Left lung (tissue), 10 donors: ENCODE data around the gene TLK2. TPM values are rescaled to one million over a fixed set of nuclear protein-coding genes. Genes with fewer than 3 reads are reported as not detected.

Experiments
- ATAC-seq: fragments of 200-7000 bp; cut with Tn5 transposase; one replicate; pipeline ENCODE4 v1.9.1; 2020; ENCODE audit warnings: moderate library complexity
- DNase-seq, 4 donors: peaks; one replicate each; pipeline ENCODE4 v3.0.0-alpha.2; 2013 to 2020
- H3K27ac ChIP-seq, 2 donors: fragments of 200-600 bp; sonication (generic) in 1 of 2; one replicate each; pipeline versions ENCODE4 v1.5.0 to v1.8.0; 2020 to 2021
- H3K27me3 ChIP-seq, 2 donors: fragments of 200-600 bp; sonication (generic) in 1 of 2; one replicate each; pipeline versions ENCODE4 v1.5.0 to v1.8.0; 2020 to 2021
- H3K36me3 ChIP-seq, 2 donors: fragments of 200-600 bp; sonication (generic) in 1 of 2; one replicate each; pipeline versions ENCODE4 v1.5.0 to v1.8.0; 2020 to 2021
- H3K4me1 ChIP-seq, 2 donors: fragments of 200-600 bp; one replicate each; pipeline ENCODE4 v1.8.0; 2021
- H3K4me3 ChIP-seq, 2 donors: fragments of 200-600 bp; sonication (generic) in 1 of 2; one replicate each; pipeline versions ENCODE4 v1.5.0 to v1.8.0; 2020 to 2021; ENCODE audit warnings: mild to moderate bottlenecking in 1 of 2
- H3K9me3 ChIP-seq, 2 donors: fragments of 200-600 bp; sonication (generic) in 1 of 2; one replicate each; pipeline versions ENCODE4 v1.5.0 to v1.8.0; 2020 to 2021
- intact Hi-C, 2 donors: fragments of 100-400 bp; cut with DNase I; formaldehyde crosslinking; loops; one replicate each; pipeline versions ENCODE4 v1.11.2 to v1.14.2; 2022
- polyA plus RNA-seq, 6 donors: library from polyadenylated mRNA; unstranded; fragments of 120-200 nt; gene quantifications; one replicate each; pipeline ENCODE4 v1.2.1, GENCODE V29; 2013; ENCODE audit not compliant: insufficient read length in 6 of 6
- total RNA-seq, 2 donors: library from RNA; stranded (reverse); fragmentation: NEBNext Ultra II Directional; extraction: Animal tissue kit (Norgen Biotek cat#: 25700); gene quantifications; one replicate each; pipeline ENCODE4 v1.2.1, GENCODE V29; 2021
- TF ChIP-seq, protein P1 (sequence below), 2 donors: fragments of 200-600 bp; sonication (generic) in 1 of 2; IDR thresholded peaks; one replicate each; pipeline versions ENCODE4 v1.5.0 to v1.8.0; 2021; ENCODE audit warnings: antibody characterized with exemption in 2 of 2
- donor health status: DM: no; HTN: yes; CAD: no.
- donor health status: DM: no; HTN: no; CAD: no.

The TLK2 gene
- total and polyA plus RNA-seq, 8 donors = 32.2 to 75.0 (median 69.1) TPM

DNA sequence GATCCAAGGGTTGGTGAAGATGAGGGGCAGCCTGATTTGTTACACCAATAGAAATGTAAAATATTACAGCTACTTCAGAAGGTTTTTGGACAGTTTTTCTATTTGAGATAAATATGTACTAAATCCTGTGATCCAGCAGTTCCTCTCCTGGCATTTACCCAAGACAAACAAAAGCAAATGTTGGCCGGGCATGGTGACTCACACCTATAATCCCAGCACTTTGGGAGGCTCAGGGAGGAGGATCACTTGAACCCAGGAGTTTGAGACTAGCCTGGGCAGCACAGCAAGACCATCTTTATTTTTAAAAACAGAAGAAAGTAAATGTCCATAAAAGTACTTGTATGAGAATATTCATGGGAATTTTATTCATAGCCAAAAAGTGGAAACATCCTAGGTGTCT is 84.0 kb downstream of the TLK2 start:
- no peaks in the 10 kb centered on the region for H3K27me3 ChIP-seq
- intact Hi-C loops = no loop called here
- no peak overlapping the region for H3K27ac ChIP-seq
- ATAC-seq = no peak
- TF ChIP-seq, protein P1, sequence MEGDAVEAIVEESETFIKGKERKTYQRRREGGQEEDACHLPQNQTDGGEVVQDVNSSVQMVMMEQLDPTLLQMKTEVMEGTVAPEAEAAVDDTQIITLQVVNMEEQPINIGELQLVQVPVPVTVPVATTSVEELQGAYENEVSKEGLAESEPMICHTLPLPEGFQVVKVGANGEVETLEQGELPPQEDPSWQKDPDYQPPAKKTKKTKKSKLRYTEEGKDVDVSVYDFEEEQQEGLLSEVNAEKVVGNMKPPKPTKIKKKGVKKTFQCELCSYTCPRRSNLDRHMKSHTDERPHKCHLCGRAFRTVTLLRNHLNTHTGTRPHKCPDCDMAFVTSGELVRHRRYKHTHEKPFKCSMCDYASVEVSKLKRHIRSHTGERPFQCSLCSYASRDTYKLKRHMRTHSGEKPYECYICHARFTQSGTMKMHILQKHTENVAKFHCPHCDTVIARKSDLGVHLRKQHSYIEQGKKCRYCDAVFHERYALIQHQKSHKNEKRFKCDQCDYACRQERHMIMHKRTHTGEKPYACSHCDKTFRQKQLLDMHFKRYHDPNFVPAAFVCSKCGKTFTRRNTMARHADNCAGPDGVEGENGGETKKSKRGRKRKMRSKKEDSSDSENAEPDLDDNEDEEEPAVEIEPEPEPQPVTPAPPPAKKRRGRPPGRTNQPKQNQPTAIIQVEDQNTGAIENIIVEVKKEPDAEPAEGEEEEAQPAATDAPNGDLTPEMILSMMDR (IDR thresholded peaks at IDR 0.05) = no peak
- H3K36me3 ChIP-seq = peaks cover 0 to 62% of the 10 kb centered on the region in 2 donors
- no peak for DNase-seq
- H3K4me1 ChIP-seq = peaks cover 0 to 6% of the 10 kb centered on the region in 2 donors
- H3K4me3 ChIP-seq = no peak overlapping the region
- H3K9me3 ChIP-seq = no peaks in the 10 kb centered on the region

DNA sequence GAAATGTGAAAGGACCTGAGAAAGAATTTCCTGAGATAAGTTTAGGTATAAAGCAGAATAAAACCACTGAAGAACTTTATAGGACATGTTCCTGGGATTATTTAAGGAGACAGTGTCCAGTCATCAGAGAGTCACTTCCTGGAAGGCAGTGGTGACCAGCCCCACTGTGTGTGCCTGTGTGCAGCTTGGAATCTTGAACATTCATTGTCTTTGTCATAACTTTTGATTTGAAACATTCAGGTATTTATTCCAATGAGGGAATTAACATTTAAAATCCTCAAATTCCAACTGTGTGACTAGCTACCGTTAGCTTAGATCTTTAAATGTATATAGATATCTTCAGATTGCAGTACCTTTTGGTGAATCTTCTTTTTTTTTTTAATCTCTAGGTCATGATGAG is 87.2 kb downstream of the TLK2 start:
- H3K36me3 ChIP-seq = peaks cover 0 to 73% of the 10 kb centered on the region in 2 donors
- no peak overlapping the region for H3K4me3 ChIP-seq
- no peaks in the 10 kb centered on the region for H3K4me1 ChIP-seq
- intact Hi-C loops = no loop called here
- H3K27me3 ChIP-seq = no peaks in the 10 kb centered on the region
- no peak overlapping the region for H3K27ac ChIP-seq
- DNase-seq = no peak
- H3K9me3 ChIP-seq = no peaks in the 10 kb centered on the region
- no peak for ATAC-seq
- TF ChIP-seq, protein P1 (IDR thresholded peaks at IDR 0.05) = no peak

DNA sequence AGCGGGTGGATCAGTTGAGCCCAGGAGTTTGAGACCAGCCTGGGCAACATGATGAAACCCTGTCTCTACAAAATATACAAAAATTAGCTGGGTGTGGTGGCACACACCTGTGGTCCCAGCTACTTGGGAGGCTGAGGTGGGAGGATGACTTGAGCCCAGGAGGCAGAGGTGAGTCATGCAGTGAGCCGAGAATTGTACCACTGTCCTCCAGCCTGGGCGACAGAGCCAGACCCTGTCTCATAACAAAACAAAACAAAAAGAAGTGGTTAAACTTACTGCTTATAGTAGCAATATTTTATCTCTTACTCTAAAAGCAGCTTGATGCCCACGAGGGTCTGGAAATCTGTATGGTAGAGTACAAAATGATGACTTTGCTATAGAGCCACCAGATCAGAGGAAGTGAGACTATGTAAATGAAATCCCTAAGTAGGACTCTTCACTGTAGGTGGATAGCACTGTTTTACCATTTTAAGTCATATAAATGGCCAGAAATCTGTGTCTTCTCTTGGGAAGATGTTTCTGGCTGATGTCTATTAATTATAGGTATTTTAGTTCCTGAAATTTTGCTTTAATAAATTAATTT is 88.5 kb downstream of the TLK2 start:
- Histone ChIP-seq H3K4me3 (no peak overlapping the region), H3K27me3 (no peaks in the 10 kb centered on the region), H3K36me3 (peaks cover 0 to 63% of the 10 kb centered on the region in 2 donors), H3K4me1 (no peaks in the 10 kb centered on the region), H3K9me3 (no peaks in the 10 kb centered on the region), H3K27ac (no peak overlapping the region)
- TF ChIP-seq, protein P1 (IDR thresholded peaks at IDR 0.05) = no peak
- no peak for ATAC-seq
- intact Hi-C loops = no loop called here
- DNase-seq = no peak

DNA sequence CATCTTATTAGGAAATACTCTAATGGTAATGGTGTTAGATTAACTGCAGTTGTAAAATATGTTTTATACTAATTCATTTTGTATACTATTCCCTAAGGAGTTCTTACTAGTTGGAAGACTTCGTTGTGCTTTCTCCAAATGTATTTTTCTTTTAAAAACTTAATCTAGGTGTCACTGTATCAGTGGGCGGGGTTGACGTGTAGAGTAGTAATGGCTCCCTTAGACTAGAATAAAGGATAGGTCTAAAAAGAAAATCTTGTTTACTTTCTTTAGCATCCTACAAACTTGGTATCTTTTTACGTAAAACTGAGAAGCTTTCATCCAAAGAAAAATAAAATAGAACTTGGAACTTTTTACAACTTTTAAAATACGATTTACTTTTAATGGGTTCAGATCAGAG is 93.9 kb downstream of the TLK2 start:
- Histone ChIP-seq H3K27ac (peak overlapping the region; percentile 20 to 40), H3K4me3 (no peak overlapping the region), H3K27me3 (no peaks in the 10 kb centered on the region), H3K9me3 (no peaks in the 10 kb centered on the region), H3K4me1 (no peaks in the 10 kb centered on the region), H3K36me3 (peaks cover 0 to 63% of the 10 kb centered on the region in 2 donors)
- DNase-seq (no peak), ATAC-seq (no peak)
- TF ChIP-seq, protein P1 (IDR thresholded peaks at IDR 0.05) = no peak
- intact Hi-C loops = no loop called here

DNA sequence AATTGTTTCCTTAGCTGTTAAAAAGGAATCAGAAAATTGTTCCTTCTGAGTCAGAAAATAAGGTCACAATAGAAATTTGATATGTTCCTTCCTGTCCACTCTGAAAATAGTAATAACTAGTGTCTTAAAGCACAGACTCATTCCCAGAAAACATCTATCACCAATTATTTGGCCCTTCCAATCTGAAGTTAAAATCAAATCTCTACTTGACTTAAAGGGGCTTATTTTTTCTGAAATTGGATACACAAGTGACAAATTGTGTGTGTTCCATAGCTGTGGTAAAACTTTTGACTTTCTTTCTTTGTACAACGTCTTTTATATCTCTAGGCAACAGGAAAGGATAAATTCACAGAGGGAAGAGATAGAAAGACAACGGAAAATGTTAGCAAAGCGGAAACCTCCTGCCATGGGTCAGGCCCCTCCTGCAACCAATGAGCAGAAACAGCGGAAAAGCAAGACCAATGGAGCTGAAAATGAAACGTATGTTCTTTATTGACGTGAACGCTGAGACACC is 94.3 kb downstream of the TLK2 start:
- H3K4me3 ChIP-seq = no peak overlapping the region
- no peaks in the 10 kb centered on the region for H3K9me3 ChIP-seq
- TF ChIP-seq, protein P1 (IDR thresholded peaks at IDR 0.05) = no peak
- H3K36me3 ChIP-seq = peaks cover 0 to 67% of the 10 kb centered on the region in 2 donors
- no peak for ATAC-seq
- intact Hi-C loops = no loop called here
- H3K4me1 ChIP-seq = no peaks in the 10 kb centered on the region
- peak overlapping the region; percentile 20 to 40 for H3K27ac ChIP-seq
- no peaks in the 10 kb centered on the region for H3K27me3 ChIP-seq
- DNase-seq = no peak
